UCSD-AML1 (cell line): ENCODE measurements around the gene CD2BP2.
A peak's percentile ranks its signal among the peaks of the same experiment; 100 is the strongest.

Experiments used
- DNase-seq: peaks from one replicate; lab custom pipeline; 2025; ENCODE audit not compliant: unreplicated experiment; lab: John Stamatoyannopoulos, UW

The CD2BP2 gene

DNA sequence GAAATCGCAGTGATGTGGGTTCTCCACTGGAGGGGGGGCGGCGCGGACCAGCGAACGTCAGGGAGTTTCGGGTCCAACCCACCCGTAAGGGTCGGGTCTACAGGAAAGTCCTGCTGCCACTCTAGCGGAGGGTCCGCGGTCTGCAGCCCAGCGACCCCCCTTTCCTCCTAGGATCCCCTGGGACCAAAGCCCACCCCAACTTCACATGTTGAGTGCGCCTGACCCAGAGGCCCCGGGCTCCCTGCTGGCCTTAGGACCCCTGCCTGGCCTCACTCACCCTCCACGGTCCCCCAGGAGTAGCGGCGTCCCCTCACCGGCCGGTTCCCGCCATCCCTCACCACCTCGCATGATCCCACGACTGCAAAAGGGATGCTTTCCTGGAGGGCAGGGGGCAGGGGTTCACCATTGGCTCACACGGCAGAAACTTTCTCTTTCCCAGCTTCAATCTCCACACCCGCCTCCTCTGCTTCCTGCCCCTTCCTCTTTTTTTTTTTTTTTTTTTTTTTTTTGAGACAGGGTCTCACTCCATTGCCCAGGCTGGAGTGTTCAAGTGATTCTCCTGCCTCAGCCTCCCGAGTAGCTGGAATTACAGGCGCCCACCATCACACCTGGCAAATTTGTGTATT lies 24.2 kb upstream of the CD2BP2 start:
- DNase-seq: no peak

DNA sequence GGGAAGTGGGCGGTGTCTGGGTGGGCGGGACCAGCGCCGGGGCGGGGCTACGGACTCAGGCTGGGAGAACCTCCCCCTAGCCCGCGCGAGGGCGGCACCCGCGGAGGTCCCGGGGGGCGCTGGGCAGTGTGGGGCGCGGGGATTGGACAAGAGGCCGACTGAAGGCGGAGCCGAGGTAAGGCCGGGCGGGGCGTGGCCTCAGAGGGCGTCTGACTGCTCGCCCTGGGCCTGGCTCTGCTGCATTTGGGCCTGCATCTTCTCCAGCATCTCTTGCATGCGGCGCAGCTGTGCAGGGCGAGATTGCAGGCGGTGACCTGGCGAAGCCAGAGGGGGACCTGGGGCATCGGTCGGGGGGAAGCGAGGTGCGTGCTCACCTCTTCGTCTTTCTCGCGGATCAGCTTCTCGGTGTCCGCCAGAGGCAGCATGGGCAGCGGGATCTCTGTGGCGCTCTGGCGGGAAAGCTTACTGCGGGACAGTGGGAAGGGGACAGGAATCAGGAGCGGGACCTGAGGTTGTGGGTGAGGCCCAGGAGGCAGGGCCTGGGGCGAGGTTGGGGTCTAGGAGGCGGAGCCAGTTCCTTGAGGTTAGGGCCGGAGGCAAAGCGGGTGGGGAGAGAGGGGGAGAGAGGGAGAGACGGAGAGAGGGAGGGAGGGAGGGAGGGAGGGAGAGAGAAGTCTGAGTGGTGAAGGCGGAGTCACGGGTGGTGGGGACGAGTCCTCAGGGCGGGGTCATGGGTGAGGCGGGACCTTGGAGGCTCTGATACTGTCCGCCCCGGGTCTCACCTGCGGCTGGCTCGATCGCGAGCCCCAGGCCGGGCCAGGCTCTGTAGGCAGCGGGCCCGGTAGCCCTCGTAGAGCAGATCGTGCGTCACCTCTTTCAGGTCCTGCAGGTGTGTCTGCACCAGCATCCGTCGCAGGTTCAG lies 23.4 kb upstream of the CD2BP2 start:
- DNase-seq: peak; percentile 99

DNA sequence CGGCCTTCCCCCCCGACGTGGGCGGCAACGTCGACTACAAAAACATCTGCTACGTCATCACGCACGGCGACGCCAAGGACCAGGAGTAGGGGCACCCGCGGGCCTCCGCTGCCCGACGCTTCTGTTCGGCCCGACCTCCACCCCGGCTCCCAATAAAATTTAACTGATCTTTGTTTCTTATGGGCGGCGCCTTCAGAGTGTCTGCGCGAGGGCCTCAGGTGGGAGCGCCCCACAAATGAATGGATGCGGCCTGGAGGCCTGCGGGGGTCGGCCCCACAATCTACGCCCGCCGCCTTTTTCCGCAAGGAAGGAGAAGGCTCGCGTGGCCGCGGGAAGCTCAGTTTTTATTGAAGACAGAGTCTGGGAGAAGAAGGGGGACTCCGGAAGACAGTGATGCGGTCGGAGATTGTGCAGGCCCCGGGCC lies 22.7 kb upstream of the CD2BP2 start:
- peak; percentile 91 for DNase-seq

DNA sequence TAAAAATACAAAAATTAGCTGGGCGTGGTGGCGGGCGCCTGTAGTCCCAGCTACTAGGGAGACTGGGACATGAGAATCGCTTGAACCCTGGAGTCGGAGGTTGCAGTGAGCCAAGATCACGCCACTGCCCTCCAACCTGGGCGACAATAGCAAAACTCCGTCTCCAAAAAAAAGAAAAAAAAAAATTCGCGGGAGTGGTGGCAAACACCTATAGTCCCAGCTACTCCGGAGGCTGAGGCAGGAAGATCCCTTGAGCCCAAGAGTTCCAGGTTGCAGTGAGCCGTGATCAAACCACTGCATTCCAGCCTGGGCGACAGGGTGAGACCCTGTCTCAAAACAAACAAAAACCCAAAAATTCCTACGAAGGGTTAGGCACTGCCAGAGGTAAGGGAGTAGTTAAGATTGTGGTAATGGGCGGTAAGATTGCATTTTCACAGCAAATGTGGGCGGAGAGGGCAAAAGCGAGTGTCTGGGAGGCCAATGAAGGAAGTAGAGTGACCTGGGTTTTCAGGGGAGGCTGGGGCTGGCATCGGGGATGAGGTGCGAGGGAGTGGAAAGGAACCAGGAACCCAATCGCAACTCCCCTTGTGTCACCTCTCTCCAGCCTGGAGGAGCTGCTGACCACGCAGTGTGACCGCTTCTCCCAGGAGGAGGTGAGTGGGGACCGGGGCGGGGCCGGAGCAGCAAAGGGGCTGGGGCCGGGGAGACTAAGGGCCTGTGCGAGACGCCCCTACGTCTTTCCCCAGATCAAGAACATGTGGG lies 22.1 kb upstream of the CD2BP2 start:
- no peak for DNase-seq

DNA sequence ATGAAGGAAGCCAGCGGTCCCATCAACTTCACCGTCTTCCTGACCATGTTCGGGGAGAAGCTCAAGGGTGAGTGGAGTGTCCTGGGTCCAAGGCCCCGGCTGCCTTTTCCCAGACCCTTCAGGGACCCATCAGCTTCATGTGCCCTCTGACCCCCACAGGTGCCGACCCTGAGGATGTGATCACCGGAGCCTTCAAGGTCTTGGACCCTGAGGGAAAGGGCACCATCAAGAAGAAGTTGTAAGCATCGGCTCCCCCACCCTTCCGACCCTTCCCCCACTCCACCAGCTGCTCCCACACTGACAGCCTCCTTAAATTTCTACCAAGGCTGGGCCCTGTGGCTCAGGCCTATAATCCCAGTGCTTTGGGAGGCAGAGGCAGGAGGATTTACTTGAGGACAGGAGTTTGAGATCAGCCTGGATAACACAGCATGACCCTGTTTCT lies 21.4 kb upstream of the CD2BP2 start:
- DNase-seq: no peak

DNA sequence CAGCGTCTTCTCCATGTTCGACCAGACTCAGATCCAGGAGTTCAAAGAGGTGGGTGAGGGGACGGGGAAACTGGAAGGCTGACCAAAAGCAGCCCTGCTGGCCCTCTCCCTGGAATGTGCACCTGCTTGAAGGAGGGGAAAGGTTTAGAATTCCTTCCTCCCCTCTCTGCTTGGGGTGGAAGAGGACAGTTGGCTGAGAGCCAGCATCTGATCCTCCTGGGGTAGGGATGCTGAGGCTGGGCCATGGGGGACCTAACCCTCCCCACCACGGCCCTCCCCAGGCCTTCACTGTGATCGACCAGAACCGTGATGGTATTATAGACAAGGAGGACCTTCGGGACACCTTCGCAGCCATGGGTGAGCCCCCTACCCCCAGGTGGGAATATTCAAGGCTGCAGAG lies 20.8 kb upstream of the CD2BP2 start:
- no peak for DNase-seq

DNA sequence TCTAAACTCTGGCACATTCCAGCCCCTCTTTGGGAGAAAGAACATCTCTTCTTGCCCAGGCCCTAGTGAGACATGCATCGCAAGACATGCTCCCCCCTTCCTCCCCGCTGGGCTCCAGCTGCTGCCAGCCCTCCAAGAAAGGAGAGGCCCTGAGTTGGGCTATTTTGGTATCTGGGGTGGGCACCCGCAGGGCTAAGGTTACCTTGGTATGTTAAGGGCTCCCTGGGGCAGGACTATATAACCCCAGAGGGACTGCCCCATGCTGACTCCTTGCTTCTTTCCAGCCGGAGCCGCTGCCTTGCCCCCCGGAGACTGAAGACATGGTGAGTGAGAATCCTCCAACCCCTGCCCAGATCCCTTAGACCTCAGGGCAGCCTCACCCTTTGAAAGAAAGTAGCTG lies 19.4 kb upstream of the CD2BP2 start, which contains the start of gene MYL11:
MYL11 (plus strand) TSS at position 265 of the 400 bp plus-strand sequence; CDS start at position 321, 56 bp downstream.
- no peak for DNase-seq

DNA sequence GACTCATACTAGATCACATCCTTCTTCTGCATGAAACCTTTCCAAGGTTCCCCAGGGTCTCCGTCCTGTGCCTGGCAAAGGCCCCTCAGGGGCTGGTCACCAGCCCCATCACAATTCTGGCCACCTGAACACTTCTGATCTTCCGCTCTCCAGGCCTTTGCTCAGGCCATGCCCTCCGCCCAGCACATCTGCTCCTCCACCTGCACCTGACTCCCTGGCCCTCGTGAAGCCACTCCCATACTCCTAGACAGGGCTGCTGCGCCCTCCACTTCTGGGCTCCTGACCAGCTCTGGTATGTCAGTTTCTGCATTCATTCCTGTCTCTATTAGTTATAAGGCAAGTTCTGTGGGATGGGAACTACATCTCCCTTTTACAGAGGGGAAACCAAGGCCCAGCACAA lies 17.6 kb upstream of the CD2BP2 start:
- DNase-seq: no peak

DNA sequence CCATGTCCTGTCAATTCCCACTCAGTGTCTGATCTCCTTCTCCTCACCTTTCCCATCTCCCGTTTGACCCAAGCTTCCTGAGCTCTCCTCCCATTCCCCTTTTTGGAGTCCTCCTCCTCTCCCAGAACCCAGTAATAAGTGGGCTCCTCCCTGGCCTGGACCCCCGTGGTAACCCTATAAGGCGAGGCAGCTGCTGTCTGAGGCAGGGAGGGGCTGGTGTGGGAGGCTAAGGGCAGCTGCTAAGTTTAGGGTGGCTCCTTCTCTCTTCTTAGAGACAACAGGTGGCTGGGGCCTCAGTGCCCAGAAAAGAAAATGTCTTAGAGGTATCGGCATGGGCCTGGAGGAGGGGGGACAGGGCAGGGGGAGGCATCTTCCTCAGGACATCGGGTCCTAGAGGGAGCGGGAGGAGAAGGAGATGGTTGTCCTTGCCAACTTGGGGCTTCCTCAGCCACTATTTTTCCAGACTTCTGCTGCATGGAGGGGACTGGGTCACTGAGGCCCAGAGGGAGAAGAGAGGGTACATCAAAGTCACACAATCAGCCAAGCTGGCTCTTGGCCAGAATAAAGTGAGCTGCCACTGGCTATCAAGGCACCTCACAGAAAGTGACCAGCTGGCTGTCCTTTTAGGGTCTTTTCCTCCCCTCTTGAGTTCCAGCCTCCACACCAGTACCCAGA lies 17.1 kb upstream of the CD2BP2 start:
- no peak for DNase-seq

DNA sequence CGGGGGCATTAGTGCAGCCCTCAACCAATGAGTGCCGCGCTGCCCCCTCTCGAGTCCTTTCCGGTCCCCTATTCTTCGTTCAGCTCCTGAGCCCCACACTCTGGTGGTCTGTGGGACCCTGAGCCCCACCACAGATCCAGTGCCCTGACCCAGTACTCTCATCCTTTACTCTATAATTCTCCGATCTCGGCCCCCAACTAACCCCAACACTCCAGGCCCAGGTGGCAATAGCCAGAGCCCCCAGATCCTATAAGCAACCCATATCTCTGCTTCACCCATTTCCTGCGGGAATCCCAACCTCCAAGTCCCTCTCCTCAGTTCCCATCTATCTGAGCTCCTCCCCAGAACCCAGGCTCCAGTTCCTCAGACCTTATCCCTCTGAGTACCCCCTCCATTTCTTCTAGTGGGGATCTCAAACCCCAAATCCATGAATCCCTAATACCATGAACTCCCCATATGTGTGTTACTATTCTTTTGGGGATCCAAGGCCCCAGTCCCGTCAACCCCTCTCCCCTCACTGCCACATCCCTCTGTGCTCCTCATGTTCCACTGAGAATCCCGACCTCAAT lies 16.2 kb upstream of the CD2BP2 start:
- no peak for DNase-seq

DNA sequence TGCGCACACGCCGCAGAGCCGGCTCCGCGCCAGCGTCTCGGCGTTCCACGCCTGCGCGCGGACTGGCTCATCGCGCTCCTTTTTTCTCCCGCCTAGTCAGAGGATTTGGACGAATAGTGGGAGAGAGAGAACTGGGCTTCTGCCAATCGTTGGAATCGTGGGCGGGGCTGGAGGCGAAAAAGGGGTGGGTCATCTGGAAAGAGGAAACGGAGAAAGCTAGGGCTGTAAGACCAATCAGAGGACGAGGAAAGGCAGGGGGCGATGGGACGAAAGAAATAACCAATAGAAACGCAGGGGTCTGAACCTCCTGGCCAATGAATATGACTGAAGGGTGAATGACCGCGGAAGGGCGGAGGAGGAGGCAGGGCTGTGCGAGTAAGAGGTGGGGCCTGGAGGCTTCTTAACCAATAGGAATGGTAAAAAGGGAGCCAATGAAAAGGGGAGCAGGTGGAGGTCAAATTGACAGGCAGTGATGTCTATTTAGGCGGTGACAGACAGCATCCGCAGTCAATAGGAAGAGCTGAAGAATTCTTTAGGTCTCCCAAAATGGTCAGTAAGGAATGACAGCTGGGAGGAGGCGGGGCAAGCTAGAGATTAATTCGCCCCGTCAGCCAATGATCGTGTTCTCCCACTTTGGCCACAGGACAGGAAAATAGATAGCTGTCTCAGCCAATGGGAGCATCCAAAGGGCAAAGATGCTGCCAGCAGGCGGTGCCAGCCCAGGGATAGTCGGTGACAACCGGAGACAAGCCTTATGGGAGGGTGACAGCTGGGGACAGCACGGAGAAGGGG lies 15.5 kb upstream of the CD2BP2 start, which contains the start of gene TBC1D10B:
TBC1D10B (minus strand) TSS at position 39 of the 792 bp plus-strand sequence. CDS start 311 bp downstream, outside the sequence.
- peak; percentile 99 for DNase-seq

DNA sequence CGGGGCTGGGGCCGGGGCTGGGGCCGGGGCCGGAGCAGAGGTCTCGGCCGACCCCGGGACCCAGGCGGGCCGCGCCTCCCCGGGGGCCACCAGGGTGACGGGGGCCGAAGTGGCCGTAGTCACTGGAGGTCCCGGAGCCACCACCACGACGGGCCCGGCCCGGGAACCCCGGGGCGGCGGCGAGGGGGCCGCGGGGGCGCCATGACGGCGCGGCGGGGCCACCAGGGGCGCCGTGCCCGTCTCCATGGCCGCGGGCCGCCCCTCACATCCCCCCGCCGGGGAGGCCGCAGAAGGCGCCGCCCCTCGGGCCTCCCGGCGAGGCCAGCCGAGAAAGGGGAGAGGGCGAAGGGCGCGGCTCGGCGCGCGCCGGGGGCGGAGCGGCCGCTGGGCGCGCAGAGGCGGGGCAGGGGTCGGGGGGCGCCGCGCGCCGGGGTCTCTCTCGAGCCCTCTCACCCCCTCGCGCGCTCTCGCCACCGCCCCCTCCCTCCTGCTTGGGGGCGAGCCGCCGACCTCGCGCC lies 14.9 kb upstream of the CD2BP2 start:
- DNase-seq: no peak

DNA sequence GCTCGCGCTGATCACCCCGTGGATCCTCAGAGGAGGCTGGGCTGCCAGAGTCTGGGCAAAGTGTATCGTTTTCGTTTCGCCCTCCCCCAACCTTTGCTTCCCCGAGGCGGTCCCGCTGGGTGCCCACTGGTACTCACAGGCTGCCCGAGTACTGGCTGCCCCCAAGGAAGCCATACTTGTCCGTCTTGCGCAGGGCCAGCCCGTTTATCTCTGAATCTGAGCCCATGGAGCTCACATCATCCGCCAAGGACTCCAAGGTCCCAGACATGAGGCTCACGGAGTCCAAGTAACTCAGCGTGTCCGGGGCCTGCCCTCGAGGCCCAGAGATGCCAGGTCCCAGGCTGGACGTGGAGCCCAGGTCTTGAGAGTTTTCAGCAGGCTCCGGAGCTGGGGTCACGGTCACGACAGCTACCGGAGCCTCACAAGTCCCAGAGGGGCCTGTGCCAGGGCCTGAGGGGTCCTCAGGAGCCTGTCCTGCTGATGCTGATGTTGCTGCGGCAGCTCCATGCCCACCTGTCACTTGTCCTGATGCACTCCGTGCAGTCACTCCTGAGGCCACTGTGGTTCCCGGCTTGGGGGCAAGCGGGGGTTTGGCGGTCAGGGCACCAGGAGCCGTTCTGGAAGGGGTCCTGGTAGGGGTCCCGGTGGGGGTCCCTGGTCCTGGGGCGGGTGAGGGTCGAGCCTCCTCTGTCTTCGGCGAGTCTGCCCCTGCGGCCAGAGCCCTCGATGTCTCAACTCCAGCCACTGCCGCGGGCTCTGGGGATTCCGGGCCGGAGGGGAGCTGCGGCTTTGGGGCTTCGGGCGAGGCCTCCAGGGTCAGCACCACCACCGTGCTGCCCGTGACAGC lies 14.2 kb upstream of the CD2BP2 start:
- no peak for DNase-seq

DNA sequence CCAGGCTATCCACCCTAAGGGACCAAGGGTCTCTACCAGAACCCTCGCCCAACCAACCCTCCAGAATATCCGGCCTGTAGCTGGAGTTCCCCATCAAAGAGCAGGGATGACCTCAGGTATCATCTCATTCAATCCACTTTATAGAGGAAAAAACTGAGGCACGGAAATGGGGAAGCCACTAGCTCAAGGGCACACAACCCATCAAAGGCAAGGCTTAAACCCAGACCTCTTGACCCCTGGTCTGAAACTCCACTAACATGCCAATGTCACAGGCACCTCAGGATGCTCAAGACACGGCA lies 13.6 kb upstream of the CD2BP2 start:
- DNase-seq: no peak

DNA sequence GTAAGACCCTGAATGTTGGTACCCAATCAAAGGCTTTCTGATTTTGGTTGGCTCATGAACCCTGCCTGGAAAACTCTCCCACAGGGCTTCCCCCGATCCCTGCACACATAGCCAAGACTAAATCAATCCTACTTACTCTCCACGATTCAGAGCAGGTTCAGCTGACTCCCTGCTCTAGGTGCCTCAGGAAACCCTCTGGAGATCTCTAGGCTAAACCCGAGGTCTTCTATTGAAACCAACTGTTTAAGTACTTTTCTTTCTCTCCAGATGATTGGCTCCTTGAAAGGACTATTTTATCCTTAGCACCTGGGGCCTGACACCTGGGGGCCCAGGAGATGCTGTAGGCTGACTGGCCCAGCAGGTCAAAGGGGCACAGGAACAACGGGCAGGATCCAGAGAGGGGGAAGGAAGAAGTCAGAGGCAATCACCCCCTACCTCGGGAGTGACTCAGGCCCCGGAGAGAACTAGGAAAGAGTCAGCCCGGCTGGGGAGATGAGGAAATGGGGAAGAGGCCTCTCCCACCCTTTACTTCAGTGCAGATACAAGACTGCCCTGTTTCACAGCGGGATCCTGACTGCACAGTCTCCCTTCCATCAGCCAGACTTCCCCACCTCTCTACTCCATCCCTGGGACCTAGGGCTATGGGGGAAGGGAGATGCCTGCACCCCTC lies 13.1 kb upstream of the CD2BP2 start:
- DNase-seq: peak; percentile 51

DNA sequence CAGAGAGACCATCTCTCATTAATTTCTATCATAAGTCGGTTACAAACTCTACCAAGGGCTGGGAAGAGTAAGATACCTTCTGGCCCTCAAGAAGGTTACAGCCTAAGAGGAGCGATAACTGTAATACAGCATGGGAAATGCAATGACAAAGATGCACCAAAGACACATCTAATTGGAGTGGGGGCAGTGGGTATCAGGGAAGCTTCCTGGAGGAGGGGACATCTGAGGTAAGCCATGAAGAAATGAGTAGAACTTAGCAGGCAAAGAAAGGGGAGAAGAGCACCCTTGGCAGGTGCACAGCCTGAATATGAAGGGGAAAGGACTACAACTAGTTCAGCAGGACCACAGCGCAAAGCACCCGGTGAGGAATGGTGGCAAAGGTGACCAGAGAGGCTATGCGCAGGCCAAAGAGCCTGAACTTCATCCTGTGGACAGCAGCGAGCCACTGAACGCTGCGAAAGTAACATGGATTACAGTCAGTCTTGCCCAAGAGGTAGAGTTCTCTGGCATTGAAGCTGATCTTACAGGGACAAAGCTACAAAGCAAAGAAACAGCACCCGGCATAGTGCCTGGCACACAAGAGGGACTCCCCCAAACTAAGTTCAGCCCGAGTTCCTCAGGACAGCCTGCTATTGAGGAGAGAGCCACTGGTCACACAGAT lies 12.4 kb upstream of the CD2BP2 start:
- no peak for DNase-seq

DNA sequence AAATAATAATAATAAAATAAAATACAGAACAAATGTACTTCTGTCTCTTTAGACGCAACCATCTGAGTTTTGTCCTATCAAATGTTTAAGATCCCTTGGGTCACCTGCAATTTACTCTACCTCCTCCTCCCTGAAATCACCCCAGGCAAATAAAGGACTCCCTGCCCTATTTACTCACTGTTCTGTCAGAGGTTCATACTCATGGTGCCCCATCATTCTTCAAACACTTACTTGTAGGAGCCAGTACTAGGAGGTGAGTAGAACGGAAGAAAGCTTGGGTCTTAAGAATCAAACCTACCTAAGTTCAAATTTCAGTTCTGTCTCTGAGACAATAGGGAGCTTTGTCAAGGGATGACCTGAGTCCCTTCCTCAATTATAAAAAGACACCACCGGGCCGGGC lies 11.4 kb upstream of the CD2BP2 start:
- DNase-seq: no peak

DNA sequence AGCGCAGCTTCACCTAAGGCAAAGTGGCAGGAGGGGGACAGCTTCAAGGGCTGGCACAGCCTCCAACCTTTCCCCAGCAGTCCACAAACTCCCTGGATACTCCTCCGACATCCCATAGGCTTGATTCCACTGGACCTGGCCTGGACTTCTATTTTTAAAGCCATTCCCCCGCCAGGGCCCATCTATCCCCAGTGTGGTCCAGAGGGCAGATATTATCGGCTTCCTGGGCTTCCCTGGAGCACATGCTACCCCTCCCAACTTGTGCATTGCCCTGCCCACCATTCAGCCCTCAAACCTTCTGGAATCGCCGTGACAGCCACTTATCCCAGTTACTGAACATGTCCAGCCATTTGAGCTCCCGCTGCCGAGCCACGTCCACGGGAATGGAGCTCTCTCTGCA lies 10.1 kb upstream of the CD2BP2 start:
- no peak for DNase-seq
